NCI-H2227 treated with DMSO at 0.1 percent for 48 hours (cell line): ENCODE results near the gene DNAJC18.
"Not testable (repeated sequence)": the region's sequence is repeated elsewhere in the genome, so short reads cannot be mapped to it uniquely, and the experiment has no call there.

ENCODE experiments used
- DNase-seq: peaks from one replicate; lab custom pipeline; 2025; lab: John Stamatoyannopoulos, UW

Gene DNAJC18

GRCh38 chr5:139461176-139461575, 21.9 kb upstream of the DNAJC18 start:
- DNase-seq = no peak

GRCh38 chr5:139460455-139460854, 21.1 kb upstream of the DNAJC18 start:
- DNase-seq = no peak

- no peak for DNase-seq
These were observed 20.2 kb upstream of the DNAJC18 start for GRCh38 chr5:139459451-139459934.

GRCh38 chr5:139458580-139459407, 19.5 kb upstream of the DNAJC18 start:
- DNase-seq = no peak

GRCh38 chr5:139457653-139458306, 18.5 kb upstream of the DNAJC18 start:
- DNase-seq = no peak

- DNase-seq = no peak
These were observed 17.9 kb upstream of the DNAJC18 start for GRCh38 chr5:139457241-139457640.

- no peak for DNase-seq
These were observed 17.5 kb upstream of the DNAJC18 start for GRCh38 chr5:139456776-139457175.

GRCh38 chr5:139454568-139455290, 15.4 kb upstream of the DNAJC18 start:
- DNase-seq = no peak

- DNase-seq = no peak
These were observed 14.6 kb upstream of the DNAJC18 start for GRCh38 chr5:139453683-139454567.

GRCh38 chr5:139451878-139452660, 12.7 kb upstream of the DNAJC18 start:
- DNase-seq = no peak

GRCh38 chr5:139451176-139451575, 11.9 kb upstream of the DNAJC18 start:
- DNase-seq = no peak

GRCh38 chr5:139446956-139447779, 7.8 kb upstream of the DNAJC18 start:
- no peak for DNase-seq

- DNase-seq = no peak
These were observed 6.2 kb upstream of the DNAJC18 start for GRCh38 chr5:139445325-139446170.

- peak; percentile 0 for DNase-seq
These were observed 4.6 kb upstream of the DNAJC18 start for GRCh38 chr5:139443831-139444453.

GRCh38 chr5:139440416-139440815, 1.1 kb upstream of the DNAJC18 start:
- DNase-seq = not testable (repeated sequence)

GRCh38 chr5:139438707-139439012, 665 bp downstream of the DNAJC18 start:
- DNase-seq = no peak

- no peak for DNase-seq
These were observed 3.6 kb downstream of the DNAJC18 start for GRCh38 chr5:139435676-139436075.

- DNase-seq = no peak
These were observed 7.6 kb downstream of the DNAJC18 start for GRCh38 chr5:139431706-139432105.

- DNase-seq = no peak
These were observed 9.3 kb downstream of the DNAJC18 start for GRCh38 chr5:139430015-139430414.
